ENCODE results near the gene AKT1S1.

AKT1S1 gene

DNA sequence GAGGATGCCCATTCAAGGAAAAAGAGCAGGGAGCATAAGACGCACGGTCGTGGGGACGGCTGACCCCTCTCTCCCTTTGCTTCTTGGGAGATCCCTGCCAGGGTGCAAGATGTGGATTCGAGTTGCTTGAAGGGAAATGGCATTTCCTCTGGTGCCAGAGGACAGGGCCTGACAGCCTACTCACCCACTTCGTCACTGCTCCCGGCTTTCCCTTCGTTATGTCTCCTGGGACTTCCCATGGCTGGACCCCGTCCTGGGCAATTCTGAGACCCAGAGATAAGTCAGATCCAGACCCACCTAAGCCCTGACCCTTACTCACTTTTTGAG, 1.6 kb upstream of the AKT1S1 start:
- ChIA-PET CTCF (interaction anchor here (0.5 to 0.6 kb wide), 2 partner anchors 40 to 54 kb away, joined by 3 to 4 read pairs; no protein-coding TSS in a partner anchor), POLR2A (interaction anchor here (0.6 to 4.8 kb wide), 6 partner anchors 9 to 342 kb away, joined by 3 to 41 read pairs (median 5); partner anchors contain the start of genes ATF5, NUP62 and PNKP)
- TF ChIP-seq FEZF1 (tag by site-specific recombination; IDR thresholded peaks at IDR 0.05) (no peak), ZFP37 (tag by site-specific recombination; IDR thresholded peaks at IDR 0.05) (no peak), ZNF48 (tag by site-specific recombination; IDR thresholded peaks at IDR 0.05) (no peak), ZNF426 (tag by site-specific recombination; IDR thresholded peaks at IDR 0.05) (no peak), ZSCAN23 (tag by site-specific recombination; IDR thresholded peaks at IDR 0.05) (no peak), ZNF510 (tag by site-specific recombination; IDR thresholded peaks at IDR 0.05; ENCODE audit: insufficient replicate concordance) (no peak), ZNF548 (tag by site-specific recombination; IDR thresholded peaks at IDR 0.05) (no peak), OSR2 (tag by site-specific recombination; IDR thresholded peaks at IDR 0.05) (no peak), ZNF169 (tag by site-specific recombination; IDR thresholded peaks at IDR 0.05) (no peak), ZEB2 (tag by site-specific recombination; IDR thresholded peaks at IDR 0.05) (no peak), GLI2 (tag by site-specific recombination; IDR thresholded peaks at IDR 0.05; ENCODE audit: borderline replicate concordance, low read depth) (no peak), ZNF561 (tag by site-specific recombination; IDR thresholded peaks at IDR 0.05; ENCODE audit: borderline replicate concordance) (no peak), ZNF660 (tag by site-specific recombination; IDR thresholded peaks at IDR 0.05) (no peak), ZBTB1 (tag by site-specific recombination; IDR thresholded peaks at IDR 0.05) (no peak)
- TF ChIP-seq, protein P1, sequence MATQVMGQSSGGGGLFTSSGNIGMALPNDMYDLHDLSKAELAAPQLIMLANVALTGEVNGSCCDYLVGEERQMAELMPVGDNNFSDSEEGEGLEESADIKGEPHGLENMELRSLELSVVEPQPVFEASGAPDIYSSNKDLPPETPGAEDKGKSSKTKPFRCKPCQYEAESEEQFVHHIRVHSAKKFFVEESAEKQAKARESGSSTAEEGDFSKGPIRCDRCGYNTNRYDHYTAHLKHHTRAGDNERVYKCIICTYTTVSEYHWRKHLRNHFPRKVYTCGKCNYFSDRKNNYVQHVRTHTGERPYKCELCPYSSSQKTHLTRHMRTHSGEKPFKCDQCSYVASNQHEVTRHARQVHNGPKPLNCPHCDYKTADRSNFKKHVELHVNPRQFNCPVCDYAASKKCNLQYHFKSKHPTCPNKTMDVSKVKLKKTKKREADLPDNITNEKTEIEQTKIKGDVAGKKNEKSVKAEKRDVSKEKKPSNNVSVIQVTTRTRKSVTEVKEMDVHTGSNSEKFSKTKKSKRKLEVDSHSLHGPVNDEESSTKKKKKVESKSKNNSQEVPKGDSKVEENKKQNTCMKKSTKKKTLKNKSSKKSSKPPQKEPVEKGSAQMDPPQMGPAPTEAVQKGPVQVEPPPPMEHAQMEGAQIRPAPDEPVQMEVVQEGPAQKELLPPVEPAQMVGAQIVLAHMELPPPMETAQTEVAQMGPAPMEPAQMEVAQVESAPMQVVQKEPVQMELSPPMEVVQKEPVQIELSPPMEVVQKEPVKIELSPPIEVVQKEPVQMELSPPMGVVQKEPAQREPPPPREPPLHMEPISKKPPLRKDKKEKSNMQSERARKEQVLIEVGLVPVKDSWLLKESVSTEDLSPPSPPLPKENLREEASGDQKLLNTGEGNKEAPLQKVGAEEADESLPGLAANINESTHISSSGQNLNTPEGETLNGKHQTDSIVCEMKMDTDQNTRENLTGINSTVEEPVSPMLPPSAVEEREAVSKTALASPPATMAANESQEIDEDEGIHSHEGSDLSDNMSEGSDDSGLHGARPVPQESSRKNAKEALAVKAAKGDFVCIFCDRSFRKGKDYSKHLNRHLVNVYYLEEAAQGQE (tag by site-specific recombination; IDR thresholded peaks at IDR 0.05), result no peak
- TF ChIP-seq, protein P2, sequence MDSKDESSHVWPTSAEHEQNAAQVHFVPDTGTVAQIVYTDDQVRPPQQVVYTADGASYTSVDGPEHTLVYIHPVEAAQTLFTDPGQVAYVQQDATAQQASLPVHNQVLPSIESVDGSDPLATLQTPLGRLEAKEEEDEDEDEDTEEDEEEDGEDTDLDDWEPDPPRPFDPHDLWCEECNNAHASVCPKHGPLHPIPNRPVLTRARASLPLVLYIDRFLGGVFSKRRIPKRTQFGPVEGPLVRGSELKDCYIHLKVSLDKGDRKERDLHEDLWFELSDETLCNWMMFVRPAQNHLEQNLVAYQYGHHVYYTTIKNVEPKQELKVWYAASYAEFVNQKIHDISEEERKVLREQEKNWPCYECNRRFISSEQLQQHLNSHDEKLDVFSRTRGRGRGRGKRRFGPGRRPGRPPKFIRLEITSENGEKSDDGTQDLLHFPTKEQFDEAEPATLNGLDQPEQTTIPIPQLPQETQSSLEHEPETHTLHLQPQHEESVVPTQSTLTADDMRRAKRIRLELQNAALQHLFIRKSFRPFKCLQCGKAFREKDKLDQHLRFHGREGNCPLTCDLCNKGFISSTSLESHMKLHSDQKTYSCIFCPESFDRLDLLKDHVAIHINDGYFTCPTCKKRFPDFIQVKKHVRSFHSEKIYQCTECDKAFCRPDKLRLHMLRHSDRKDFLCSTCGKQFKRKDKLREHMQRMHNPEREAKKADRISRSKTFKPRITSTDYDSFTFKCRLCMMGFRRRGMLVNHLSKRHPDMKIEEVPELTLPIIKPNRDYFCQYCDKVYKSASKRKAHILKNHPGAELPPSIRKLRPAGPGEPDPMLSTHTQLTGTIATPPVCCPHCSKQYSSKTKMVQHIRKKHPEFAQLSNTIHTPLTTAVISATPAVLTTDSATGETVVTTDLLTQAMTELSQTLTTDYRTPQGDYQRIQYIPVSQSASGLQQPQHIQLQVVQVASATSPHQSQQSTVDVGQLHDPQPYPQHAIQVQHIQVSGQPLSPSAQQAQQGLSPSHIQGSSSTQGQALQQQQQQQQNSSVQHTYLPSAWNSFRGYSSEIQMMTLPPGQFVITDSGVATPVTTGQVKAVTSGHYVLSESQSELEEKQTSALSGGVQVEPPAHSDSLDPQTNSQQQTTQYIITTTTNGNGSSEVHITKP (tag by site-specific recombination; IDR thresholded peaks at IDR 0.05), result no peak
- TF ChIP-seq, protein P3, sequence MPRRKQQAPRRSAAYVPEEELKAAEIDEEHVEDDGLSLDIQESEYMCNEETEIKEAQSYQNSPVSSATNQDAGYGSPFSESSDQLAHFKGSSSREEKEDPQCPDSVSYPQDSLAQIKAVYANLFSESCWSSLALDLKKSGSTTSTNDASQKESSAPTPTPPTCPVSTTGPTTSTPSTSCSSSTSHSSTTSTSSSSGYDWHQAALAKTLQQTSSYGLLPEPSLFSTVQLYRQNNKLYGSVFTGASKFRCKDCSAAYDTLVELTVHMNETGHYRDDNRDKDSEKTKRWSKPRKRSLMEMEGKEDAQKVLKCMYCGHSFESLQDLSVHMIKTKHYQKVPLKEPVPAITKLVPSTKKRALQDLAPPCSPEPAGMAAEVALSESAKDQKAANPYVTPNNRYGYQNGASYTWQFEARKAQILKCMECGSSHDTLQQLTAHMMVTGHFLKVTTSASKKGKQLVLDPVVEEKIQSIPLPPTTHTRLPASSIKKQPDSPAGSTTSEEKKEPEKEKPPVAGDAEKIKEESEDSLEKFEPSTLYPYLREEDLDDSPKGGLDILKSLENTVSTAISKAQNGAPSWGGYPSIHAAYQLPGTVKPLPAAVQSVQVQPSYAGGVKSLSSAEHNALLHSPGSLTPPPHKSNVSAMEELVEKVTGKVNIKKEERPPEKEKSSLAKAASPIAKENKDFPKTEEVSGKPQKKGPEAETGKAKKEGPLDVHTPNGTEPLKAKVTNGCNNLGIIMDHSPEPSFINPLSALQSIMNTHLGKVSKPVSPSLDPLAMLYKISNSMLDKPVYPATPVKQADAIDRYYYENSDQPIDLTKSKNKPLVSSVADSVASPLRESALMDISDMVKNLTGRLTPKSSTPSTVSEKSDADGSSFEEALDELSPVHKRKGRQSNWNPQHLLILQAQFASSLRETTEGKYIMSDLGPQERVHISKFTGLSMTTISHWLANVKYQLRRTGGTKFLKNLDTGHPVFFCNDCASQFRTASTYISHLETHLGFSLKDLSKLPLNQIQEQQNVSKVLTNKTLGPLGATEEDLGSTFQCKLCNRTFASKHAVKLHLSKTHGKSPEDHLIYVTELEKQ (tag by site-specific recombination; IDR thresholded peaks at IDR 0.05; ENCODE audit: borderline replicate concordance), result no peak
- TF ChIP-seq, protein P4, sequence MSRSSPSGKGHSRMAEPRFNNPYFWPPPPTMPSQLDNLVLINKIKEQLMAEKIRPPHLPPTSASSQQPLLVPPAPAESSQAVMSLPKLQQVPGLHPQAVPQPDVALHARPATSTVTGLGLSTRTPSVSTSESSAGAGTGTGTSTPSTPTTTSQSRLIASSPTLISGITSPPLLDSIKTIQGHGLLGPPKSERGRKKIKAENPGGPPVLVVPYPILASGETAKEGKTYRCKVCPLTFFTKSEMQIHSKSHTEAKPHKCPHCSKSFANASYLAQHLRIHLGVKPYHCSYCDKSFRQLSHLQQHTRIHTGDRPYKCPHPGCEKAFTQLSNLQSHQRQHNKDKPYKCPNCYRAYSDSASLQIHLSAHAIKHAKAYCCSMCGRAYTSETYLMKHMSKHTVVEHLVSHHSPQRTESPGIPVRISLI (tag by site-specific recombination; IDR thresholded peaks at IDR 0.05), result no peak
- TF ChIP-seq, protein P5, sequence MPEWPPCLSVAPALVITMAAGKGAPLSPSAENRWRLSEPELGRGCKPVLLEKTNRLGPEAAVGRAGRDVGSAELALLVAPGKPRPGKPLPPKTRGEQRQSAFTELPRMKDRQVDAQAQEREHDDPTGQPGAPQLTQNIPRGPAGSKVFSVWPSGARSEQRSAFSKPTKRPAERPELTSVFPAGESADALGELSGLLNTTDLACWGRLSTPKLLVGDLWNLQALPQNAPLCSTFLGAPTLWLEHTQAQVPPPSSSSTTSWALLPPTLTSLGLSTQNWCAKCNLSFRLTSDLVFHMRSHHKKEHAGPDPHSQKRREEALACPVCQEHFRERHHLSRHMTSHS (tag by site-specific recombination; IDR thresholded peaks at IDR 0.05), result no peak
- H3K4me1 ChIP-seq (ENCODE audit: control insufficient read depth, insufficient read depth, low read length), result peaks cover 9% of the 10 kb centered on the region
- H3K9me3 ChIP-seq (ENCODE audit: control insufficient read depth, insufficient read depth, low read depth, low read length), result no peaks in the 10 kb centered on the region
- no peak overlapping the region for H3K4me3 ChIP-seq (ENCODE audit: low read depth, low read length)
- peaks cover 3 to 60% of the 10 kb centered on the region in 2 experiments; a peak in 2 of 3 replicates for H3K36me3 ChIP-seq (ENCODE audit: control insufficient read depth in 2 of 2, insufficient read depth in 1 of 2, low read length in 2 of 2)
- peak overlapping the region; percentile 94 for H3K27ac ChIP-seq (ENCODE audit: extremely low read depth, low read depth, low read length)
